Nucleus accumbens (tissue), 56 donors: Measurements from ENCODE around the gene TATDN3.
"Not testable (repeated sequence)": the region's sequence is repeated elsewhere in the genome, so short reads cannot be mapped to it uniquely, and the experiment has no call there.

Experiments
- DNase-seq, 56 donors: peaks; one replicate each; lab custom pipeline; 2025; lab: John Stamatoyannopoulos, UW

The TATDN3 gene

DNA sequence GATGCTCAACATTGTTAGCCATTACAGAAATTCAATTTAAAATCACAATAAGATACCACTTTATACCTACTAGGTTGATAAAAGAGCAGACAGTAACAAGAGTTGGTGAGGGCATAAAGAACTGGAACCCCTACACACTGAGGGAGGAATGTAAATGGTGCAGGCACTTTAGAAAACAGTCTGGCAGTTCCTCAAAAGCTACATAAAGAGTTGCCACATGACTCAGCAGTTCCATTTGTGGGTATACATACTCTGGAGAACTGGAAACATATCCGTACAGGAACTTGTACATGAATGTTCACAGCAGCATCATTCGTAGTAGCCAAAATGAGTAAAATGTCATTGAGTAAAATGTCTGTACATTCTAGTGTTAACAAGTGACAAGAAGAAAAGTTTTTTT is 17.1 kb upstream of the TATDN3 start:
- DNase-seq = no peak

DNA sequence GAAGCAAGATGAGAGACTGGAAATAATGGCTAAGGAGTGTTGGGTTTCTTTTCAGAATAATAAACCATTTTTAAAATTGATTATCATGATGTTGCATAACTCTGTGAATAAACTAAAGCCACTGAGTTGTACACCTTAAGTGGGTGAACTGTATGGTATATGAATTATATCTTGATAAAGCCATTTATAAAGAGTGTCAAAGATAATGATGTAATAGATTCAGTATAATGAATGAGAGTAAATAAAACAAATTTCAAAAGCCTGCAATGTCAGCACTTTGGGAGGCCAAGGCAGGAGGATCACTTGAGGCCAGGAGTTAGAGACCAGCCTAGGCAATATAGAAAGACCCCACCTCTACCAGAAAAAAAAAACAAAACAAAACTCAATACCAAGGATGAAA is 16.5 kb upstream of the TATDN3 start:
- DNase-seq = no peak

DNA sequence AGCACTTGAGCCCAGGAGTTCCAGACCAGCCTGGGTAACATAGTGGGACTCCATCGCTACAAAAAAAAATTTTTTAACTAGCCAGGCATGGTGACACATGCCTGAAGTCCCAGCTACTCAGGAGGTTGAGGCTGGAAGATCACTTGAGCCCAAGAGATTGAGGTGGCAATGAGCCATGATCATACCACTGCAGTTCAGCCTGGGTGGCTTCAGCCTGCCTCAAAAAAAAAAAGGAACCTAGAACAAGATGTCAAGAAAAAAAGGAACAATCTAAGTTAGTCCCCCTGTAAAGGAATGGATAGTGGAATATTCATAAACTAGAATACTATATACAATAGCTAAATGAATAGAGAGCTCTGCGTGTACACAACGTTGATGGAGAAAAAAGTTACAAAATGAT is 14.5 kb upstream of the TATDN3 start:
- DNase-seq = no peak

DNA sequence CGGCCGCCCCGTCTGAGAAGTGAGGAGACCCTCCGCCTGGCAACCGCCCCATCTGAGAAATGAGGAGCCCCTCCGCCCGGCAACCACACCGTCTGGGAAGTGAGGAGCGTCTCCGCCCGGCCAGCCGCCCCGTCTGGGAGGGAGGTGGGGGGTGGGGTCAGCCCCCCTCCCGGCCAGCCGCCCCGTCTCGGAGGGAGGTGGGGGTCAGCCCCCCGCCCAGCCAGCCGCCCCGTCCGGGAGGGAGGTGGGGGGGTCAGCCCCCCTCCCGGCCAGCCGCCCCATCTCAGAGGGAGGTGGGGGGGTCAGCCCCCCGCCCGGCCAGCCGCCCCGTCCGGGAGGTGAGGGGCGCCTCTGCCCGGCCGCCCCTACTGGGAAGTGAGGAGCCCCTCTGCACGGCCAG is 12.6 kb upstream of the TATDN3 start:
- DNase-seq = not testable (repeated sequence)

DNA sequence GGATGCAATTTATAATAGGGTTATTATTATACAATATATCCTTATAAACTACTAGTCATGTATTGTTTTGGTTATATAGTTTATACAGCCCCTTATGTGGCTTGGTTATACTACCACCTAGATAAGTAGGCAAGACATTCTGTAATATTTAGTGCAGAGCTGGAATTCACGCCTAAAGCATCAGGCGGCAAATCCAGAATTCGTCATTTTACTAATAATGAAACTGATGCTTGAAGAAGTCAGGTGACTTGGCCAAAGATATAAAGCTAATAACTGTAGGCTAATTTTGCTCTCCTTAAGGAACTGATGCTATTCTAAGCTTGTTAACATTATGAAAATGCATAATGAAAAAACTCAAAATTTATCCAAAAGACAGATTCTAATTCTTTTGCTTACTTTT is 10.9 kb upstream of the TATDN3 start:
- no peak for DNase-seq

DNA sequence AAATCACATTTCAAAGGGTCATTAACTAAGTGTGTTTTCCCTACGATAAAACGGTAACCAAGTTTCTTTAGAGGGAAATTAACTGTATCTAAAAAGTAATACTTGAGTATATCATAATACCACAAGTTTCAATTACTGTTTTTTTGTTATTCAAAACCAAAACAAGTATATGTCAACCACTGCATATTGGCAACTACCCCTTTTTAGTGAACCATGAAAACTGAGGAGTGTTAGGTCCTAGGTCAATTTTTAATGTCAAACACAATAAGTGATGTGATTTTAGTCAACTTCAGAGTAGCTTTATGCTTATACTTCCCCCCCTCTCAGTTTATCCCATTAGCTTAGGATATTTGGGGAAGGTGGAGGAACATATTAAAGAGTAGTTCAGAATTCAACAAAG is 10.5 kb upstream of the TATDN3 start:
- DNase-seq = no peak

DNA sequence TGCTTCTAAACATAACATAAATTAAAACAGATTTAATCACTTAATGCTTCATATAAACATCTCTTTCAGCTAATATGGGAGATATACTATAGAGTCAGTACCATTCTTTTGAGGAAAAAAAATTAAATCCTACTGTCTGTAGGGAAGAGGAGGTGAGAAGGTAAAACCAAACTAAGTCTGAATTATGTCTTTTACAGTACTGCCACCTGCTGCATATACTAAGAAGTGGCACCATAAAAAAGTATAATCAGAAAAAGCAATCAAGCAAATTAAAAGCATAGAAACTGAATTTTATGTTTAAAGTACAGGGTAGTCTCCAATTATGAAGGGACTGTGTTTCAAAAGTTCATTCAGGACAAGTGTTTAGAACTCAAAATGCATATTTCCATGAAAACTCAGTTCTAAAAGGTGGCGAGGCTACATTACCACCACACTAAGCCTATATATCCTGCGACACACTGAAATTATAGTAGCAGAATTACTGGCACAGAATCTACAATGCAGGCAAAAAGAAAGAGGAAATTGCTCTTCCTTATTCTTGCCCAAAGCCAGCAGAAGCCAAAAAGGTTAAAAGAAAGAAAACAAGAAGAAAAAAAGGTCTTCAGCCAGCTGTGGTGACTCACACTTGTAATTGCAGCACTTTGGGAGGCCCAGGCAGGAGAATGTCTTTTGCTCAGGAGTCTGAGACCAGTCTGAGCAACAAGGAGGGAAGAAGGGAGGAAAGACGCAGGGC is 9.1 kb upstream of the TATDN3 start:
- no peak for DNase-seq

DNA sequence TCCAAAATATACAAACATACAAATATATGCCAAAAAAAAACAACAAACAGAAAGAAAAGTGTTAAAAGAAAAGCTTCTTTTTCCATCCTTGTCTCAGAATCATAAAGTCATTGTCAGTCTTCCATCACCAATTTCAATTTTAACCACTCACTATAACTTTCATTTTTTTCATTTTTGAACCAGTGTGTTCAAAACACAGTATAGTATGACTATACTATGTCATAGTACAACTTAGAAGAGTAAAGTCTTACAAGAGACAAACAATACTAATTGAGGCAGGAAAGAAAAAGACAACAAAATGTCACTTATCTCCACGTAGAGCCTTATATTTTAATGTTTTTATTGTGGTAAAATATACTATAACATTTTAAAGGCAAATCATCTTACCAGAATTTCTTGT is 7.7 kb upstream of the TATDN3 start:
- no peak for DNase-seq

DNA sequence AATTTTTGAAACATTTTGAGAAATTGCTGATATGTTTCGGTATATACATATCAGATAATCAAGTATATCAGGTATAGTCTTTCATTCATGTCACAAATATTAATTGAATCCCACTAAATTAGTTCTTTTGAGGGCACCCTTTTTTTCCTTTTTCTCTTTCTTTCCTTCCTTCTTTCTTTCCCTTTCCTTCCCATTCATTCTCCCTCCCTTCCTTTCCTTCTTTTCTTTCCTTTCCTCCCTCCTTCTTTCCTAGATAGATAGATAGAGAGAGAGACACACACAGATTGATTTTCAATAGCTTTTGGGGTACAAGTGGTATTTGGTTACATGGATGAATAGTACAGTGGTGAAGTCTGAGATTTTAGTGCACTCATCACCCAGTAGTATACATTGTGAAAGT is 5.8 kb upstream of the TATDN3 start:
- DNase-seq = no peak

DNA sequence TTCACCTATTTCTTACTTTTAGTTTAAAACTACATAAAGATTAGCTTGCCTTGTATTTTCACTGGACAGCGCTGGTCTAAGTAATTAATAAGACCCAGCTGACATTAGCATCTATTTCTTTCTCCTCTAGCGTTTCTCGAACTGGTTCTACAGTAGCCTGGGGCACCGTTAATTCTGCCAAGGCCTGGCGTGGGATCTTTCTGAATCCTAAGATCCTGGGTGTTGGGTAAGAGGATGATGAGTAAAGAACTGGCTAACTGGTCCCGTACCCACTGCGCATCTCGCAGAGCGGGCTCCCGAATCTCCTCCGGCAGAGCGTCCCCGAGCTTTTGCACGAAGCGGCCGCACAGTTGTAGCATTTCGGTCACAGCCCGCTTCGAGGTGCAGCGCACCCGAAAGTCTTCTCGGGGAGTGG is 426 bp upstream of the TATDN3 start:
- DNase-seq = peak in 7 of 56 donors; percentile 47 to 84 (median 72)

DNA sequence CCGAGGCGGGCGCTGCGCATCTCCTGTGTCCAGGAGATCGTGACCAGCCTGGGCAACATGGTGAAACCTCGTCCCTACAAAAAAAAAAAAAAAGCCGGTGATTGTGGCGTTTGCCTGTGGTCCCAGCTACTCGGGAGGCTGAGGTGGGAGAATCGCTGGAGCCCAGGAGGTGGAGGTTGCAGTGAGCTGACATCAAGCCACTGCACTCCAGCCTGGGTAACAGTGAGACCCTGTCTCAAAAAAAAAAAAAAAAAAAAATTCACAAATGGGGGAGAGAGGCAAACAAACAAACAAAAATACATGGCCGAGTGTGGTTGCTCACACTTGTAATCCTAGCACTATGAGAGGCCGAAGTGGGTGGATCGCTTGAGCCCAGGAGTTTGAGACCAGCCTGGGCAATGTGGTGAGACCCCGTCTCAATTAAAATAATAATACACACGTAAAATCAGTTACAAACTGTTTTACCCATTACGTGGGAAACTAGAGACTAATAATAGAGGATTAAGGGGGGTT is 758 bp downstream of the TATDN3 start:
- DNase-seq = no peak

DNA sequence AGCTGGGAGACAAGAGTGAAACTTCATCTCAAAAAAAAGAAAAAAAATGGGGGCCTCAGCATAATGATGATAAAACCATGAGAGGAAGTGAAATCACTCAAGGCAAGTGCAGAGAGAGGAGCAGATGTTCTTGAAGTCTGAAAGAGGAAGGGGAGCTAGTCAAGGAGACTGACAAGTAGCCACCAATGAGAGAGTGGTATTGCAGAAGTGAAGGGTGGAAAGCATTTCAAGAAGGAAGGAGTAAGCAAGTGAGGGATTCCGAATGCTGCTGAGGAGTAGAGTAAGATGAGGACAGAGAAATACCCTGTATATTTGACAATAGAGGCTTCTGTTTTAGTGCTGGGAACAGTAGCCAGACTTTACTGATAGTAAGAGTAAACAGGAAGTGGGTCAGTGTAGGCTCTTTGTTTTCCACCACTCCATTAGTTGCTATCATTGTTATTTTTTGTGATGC is 2.9 kb downstream of the TATDN3 start:
- peak in 10 of 56 donors; percentile 1 to 41 (median 8) for DNase-seq

DNA sequence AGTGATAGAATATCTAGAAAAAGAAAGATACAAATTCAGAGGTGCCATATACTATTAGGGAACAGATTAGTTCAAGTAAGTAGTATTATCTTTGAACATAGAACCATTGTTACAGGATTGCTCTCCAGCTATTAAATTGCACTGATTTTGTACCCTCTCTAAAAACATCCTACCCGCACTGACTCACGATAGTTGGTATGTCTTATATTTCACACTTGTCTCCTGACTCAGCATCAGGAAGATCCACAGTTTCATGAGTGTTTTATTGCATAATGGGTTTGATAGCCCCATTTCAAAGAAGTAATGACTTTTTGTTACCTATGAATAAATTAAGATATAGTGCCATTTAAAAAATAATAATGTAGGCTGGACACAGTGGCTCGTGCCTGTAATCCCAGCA is 6.0 kb downstream of the TATDN3 start:
- DNase-seq = peak in 1 of 56 donors; percentile 23

DNA sequence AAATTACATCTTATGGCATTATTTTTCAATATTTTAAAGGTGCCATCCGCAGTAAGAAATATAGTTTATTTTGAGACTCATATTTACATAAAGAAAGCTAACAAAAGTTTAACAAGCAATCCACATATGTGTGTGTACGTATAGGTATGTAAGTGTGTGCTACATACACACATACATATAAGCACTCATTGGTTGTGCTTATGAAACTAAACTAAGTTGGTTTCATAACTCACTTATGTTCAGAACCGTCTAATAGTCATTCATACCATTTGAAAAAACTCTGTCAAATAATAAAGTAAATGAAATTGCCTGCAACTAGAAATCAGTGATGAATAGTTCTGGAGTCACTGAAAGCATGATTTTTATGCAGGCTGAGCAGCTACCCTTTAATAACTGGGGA is 14.1 kb downstream of the TATDN3 start:
- no peak for DNase-seq

DNA sequence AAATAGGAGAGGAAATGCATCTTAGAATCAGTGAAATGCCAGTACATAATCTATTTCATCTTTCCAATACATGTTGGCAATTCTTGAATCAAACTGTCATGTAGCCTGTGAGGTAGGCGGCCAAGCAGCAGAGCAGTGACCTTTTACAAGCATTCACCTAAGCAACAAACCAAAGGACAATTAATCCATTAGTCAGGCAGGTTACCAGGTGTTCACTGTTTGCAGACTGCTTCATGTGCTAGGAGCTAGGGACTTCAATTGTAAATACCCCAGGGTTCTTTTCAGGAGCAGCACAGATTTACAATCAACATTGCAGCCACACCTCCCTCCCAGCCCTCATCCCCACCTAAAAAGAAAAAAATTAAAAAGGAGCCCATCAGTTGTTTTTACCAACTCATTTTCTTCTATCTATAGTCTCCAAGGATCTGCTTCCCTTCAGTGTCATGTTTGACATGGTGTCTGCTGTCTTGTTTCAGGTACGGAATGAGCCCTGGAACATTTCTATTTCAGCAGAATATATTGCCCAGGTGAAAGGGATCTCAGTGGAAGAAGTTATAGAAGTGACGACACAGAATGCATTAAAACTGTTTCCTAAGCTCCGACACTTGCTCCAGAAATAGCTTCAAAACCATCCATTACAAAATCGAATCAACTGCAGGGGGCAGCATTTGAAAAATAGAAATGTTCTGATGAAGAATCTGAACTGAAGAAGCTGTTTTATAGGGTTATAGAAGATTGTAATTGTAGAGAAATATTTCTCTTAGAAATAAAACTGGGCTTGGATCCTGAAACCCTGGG is 23.0 kb downstream of the TATDN3 start:
- DNase-seq = peak in 6 of 56 donors; percentile 0 to 42 (median 2)

DNA sequence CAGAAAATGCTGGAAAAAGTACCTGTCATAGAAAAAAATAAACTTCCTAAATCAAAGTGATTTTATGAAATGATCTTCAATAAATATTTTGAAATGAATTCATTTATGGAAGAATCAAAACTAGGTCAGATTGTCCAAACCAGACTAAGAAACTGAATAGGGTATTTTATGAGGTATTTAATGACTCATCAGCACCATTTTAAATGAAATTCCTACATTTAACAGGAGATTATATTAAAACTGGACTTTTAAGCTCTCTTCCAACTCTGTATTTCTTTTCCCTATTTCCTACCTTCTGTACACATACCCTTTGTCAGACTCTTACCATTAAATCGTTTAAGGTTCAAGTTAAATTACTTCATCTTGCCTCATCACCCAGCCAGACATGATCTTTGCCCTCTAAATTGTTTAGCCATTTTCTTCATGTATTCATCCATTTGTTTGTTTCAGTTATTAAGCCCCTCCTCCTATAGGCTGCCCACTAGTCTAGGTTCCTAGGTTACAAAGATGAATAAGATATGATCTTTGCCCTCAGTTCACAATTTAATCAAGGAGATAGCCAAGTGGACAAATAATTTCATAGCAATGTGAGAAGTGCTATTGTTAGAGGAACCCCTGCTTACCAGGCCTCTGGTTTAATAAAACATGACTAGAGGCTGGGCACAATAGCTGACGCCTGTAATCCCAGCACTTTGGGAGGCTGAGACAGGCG is 25.0 kb downstream of the TATDN3 start:
- DNase-seq = no peak

DNA sequence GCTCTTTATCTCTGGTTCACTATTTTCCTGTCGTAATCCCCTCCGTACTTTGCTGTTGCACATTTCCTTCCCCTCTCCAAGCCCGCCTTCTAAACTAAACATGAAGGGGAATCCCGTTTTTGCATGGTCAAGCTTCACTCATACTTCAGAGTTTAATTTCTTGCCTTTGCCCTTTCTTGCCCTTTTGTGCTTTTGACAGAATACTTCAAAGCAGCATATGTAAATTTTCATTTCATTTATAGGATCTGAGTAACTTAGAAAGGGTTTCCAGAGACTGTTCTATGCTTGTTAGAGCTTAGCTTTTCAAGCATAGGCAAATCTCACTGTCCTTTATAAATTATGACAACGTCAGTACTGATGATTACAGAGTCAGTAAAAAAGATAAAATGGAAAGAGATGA is 28.0 kb downstream of the TATDN3 start:
- no peak for DNase-seq

DNA sequence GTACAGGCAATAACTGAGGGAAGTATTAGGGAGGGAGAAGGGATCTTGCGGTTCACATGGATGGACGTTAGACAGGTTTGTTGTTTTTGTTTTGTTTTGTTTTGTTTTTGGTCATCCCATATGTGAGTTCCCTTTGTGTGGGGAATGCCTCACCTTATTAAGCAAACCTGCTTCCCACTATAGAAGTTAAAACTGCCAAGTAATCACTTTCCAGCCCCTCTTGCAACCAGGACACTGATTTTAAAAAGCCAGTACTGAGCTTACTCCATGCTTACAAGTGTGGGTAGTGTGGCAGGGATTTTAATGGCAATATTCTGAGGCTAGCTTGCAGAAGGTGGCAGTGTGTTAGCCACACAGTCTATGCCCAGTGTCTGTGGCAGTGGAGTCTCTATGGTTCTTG is 29.3 kb downstream of the TATDN3 start:
- DNase-seq = no peak

DNA sequence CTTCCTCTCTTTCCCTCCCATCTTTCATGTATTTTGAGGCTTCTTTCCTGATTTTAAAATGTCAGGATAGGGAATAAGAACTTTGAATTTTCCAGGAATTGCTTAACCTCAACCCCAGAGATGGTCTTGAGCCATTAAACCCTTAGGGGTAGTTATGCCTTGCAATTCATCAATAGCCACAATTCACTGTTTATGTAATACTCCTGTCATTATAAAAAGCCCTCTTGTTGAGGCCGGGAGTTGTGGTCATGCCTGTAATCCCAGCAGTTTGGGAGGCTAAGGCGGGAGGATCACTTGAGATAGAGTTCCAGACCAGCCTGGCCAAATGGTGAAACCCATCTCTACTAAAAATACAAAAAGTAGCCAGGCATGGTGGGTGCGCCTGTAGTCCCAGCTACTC is 31.3 kb downstream of the TATDN3 start:
- DNase-seq = no peak

DNA sequence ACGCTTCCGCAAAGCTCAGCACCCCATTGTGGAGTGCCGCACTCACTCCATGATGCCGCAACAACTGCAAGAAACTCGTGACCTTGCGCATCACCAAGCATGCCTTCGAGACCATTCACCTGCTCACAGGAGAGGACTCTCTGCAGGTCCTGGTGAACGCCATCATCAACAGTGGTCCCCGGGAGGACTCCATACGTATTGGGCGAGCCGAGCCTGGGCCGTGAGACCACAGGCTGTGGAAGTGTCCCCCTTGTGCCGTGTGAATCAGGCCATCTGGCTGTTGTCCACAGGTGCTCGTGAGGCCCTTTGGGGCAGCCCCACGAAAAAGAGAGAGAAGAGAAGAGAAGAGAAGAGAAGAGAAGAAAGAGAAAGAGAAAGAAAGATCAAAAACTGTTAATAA is 32.5 kb downstream of the TATDN3 start:
- DNase-seq = no peak

DNA sequence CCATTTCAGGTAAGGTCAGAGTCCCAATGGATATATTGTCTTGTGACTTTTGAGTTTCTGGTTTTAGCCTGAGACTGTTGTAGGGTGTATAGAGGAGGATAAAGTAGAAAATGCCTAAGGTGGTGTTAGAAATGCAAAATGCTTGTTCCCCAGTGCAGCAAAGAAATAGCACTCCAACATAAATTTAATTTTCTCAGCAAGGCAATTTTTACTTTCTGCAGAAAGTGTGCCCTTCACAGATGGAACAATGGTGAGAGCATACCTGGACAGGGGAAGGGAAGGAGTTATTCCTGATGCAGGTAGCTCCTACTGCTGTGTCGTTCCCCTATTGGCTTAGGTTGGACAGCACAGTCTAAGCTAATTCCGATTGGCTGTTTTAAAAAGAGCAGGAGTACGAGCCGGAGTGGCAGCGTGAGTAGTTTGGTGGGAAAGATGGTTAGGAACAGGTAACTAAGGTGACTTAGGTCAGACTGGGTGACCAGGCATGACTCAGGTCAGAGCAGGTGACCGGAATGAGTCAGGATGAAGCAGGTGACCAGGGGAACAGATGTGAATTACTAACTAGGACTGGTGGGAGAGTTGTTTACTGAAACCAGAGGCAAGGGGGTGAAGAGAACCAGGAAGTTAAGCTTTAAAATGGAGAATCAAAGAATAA is 34.2 kb downstream of the TATDN3 start:
- DNase-seq = no peak
